HG03175 (cell line): Measurements from ENCODE around the gene RSRC1.

Source experiments
- ATAC-seq: cut with Tn5 transposase; IDR thresholded peaks from one replicate; pipeline ENCODE4 v1.9.1; 2021; ENCODE audit warnings: mild to moderate bottlenecking, moderate library complexity; ENCODE audit not compliant: unreplicated experiment

The RSRC1 gene

GRCh38 chr3:158127250-158128219 lies 17.6 kb downstream of the RSRC1 start:
- ATAC-seq, result no peak

- ATAC-seq, result no peak
These were observed 18.9 kb downstream of the RSRC1 start for GRCh38 chr3:158128755-158129154.

GRCh38 chr3:158134363-158134762 lies 24.5 kb downstream of the RSRC1 start:
- ATAC-seq, result no peak

- ATAC-seq, result no peak
These were observed 30.5 kb downstream of the RSRC1 start for GRCh38 chr3:158140396-158140795.

- ATAC-seq, result no peak
These were observed 38.3 kb downstream of the RSRC1 start for GRCh38 chr3:158148218-158148617.

GRCh38 chr3:158152186-158152585 lies 42.3 kb downstream of the RSRC1 start:
- peak; percentile 67 for ATAC-seq

GRCh38 chr3:158158969-158159368 lies 49.1 kb downstream of the RSRC1 start:
- no peak for ATAC-seq

GRCh38 chr3:158159714-158160113 lies 49.8 kb downstream of the RSRC1 start:
- ATAC-seq, result no peak

GRCh38 chr3:158160958-158161357 lies 51.1 kb downstream of the RSRC1 start:
- no peak for ATAC-seq

- no peak for ATAC-seq
These were observed 55.3 kb downstream of the RSRC1 start for GRCh38 chr3:158165141-158165655.

- ATAC-seq, result no peak
These were observed 55.8 kb downstream of the RSRC1 start for GRCh38 chr3:158165730-158166129.

GRCh38 chr3:158166223-158166622 lies 56.3 kb downstream of the RSRC1 start:
- no peak for ATAC-seq

GRCh38 chr3:158167737-158168557 lies 58.1 kb downstream of the RSRC1 start:
- no peak for ATAC-seq

GRCh38 chr3:158169091-158169491 lies 59.2 kb downstream of the RSRC1 start:
- no peak for ATAC-seq

GRCh38 chr3:158181096-158181495 lies 71.2 kb downstream of the RSRC1 start:
- ATAC-seq, result no peak

- no peak for ATAC-seq
These were observed 75.8 kb downstream of the RSRC1 start for GRCh38 chr3:158185711-158186110.

- ATAC-seq, result no peak
These were observed 91.1 kb downstream of the RSRC1 start for GRCh38 chr3:158200955-158201354.

GRCh38 chr3:158205324-158205723 lies 95.4 kb downstream of the RSRC1 start:
- no peak for ATAC-seq

- ATAC-seq, result no peak
These were observed 96.1 kb downstream of the RSRC1 start for GRCh38 chr3:158205994-158206393.

- ATAC-seq, result no peak
These were observed 100.2 kb downstream of the RSRC1 start for GRCh38 chr3:158210067-158210466.

GRCh38 chr3:158213461-158213860 lies 103.6 kb downstream of the RSRC1 start:
- no peak for ATAC-seq

GRCh38 chr3:158217992-158218391 lies 108.1 kb downstream of the RSRC1 start:
- no peak for ATAC-seq
